ENCODE measurements around the gene ANGPTL4.
"Not testable (repeated sequence)": the region's sequence is repeated elsewhere in the genome, so short reads cannot be mapped to it uniquely, and the experiment has no call there.

The ANGPTL4 gene

GRCh38 chr19:8336660-8337059, 27.3 kb upstream of the ANGPTL4 start:
- H3K27ac ChIP-seq (ENCODE audit: low read depth, low read length), result no peak overlapping the region
- no peaks in the 10 kb centered on the region for H3K9me3 ChIP-seq (ENCODE audit: low read length)
- no peak overlapping the region for H3K4me3 ChIP-seq (ENCODE audit: low read depth in 1 of 2, low read length in 2 of 2)
- peaks cover 5% of the 10 kb centered on the region for H3K4me1 ChIP-seq (ENCODE audit: insufficient read depth, low read length)
- H3K36me3 ChIP-seq (ENCODE audit: insufficient read depth, low read length), result no peaks in the 10 kb centered on the region
- H3K9ac ChIP-seq (ENCODE audit: low read length), result no peak overlapping the region
- peaks cover 23 to 45% of the 10 kb centered on the region in 2 donors for H3K27me3 ChIP-seq (ENCODE audit: control insufficient read depth in 1 of 2, insufficient read depth in 2 of 2, low read length in 2 of 2)

- Histone ChIP-seq H3K27ac (ENCODE audit: low read depth, low read length) (no peak overlapping the region), H3K4me1 (ENCODE audit: insufficient read depth, low read length) (peaks cover 5% of the 10 kb centered on the region), H3K36me3 (ENCODE audit: insufficient read depth, low read length) (no peaks in the 10 kb centered on the region), H3K27me3 (ENCODE audit: control insufficient read depth in 1 of 2, insufficient read depth in 2 of 2, low read length in 2 of 2) (peaks cover 23 to 55% of the 10 kb centered on the region in 2 donors), H3K4me3 (ENCODE audit: low read depth in 1 of 2, low read length in 2 of 2) (no peak overlapping the region), H3K9ac (ENCODE audit: low read length) (no peak overlapping the region), H3K9me3 (ENCODE audit: low read length) (no peaks in the 10 kb centered on the region)
These were observed 26.2 kb upstream of the ANGPTL4 start for GRCh38 chr19:8337728-8338127.

- H3K4me1 ChIP-seq (ENCODE audit: insufficient read depth, low read length), result peaks cover 5% of the 10 kb centered on the region
- no peak overlapping the region for H3K27ac ChIP-seq (ENCODE audit: low read depth, low read length)
- peaks cover 19 to 57% of the 10 kb centered on the region in 2 donors for H3K27me3 ChIP-seq (ENCODE audit: control insufficient read depth in 1 of 2, insufficient read depth in 2 of 2, low read length in 2 of 2)
- H3K9ac ChIP-seq (ENCODE audit: low read length), result no peak overlapping the region
- H3K4me3 ChIP-seq (ENCODE audit: low read depth in 1 of 2, low read length in 2 of 2), result no peak overlapping the region
- H3K36me3 ChIP-seq (ENCODE audit: insufficient read depth, low read length), result no peaks in the 10 kb centered on the region
- no peaks in the 10 kb centered on the region for H3K9me3 ChIP-seq (ENCODE audit: low read length)
These were observed 25.1 kb upstream of the ANGPTL4 start for GRCh38 chr19:8338835-8339234.

GRCh38 chr19:8340341-8341096, 23.4 kb upstream of the ANGPTL4 start:
- Histone ChIP-seq H3K27me3 (ENCODE audit: control insufficient read depth in 1 of 2, insufficient read depth in 2 of 2, low read length in 2 of 2) (peaks cover 12 to 50% of the 10 kb centered on the region in 2 donors), H3K36me3 (ENCODE audit: insufficient read depth, low read length) (no peaks in the 10 kb centered on the region), H3K9me3 (ENCODE audit: low read length) (no peaks in the 10 kb centered on the region), H3K9ac (ENCODE audit: low read length) (no peak overlapping the region), H3K27ac (ENCODE audit: low read depth, low read length) (no peak overlapping the region), H3K4me3 (ENCODE audit: low read depth in 1 of 2, low read length in 2 of 2) (no peak overlapping the region), H3K4me1 (ENCODE audit: insufficient read depth, low read length) (peaks cover 5% of the 10 kb centered on the region)

- H3K36me3 ChIP-seq (ENCODE audit: insufficient read depth, low read length); H3K4me3 ChIP-seq (ENCODE audit: low read depth in 1 of 2, low read length in 2 of 2); H3K9me3 ChIP-seq (ENCODE audit: low read length); H3K9ac ChIP-seq (ENCODE audit: low read length); H3K27ac ChIP-seq (ENCODE audit: low read depth, low read length); H3K4me1 ChIP-seq (ENCODE audit: insufficient read depth, low read length): not testable (repeated sequence)
- H3K27me3 ChIP-seq (ENCODE audit: control insufficient read depth in 1 of 2, insufficient read depth in 2 of 2, low read length in 2 of 2), result peaks cover 5 to 40% of the 10 kb centered on the region in 2 donors
These were observed 22.5 kb upstream of the ANGPTL4 start for GRCh38 chr19:8341504-8341903.

- Histone ChIP-seq H3K4me3 (ENCODE audit: low read depth in 1 of 2, low read length in 2 of 2) (no peak overlapping the region), H3K27me3 (ENCODE audit: control insufficient read depth in 1 of 2, insufficient read depth in 2 of 2, low read length in 2 of 2) (peaks cover 5 to 40% of the 10 kb centered on the region in 2 donors), H3K36me3 (ENCODE audit: insufficient read depth, low read length) (no peaks in the 10 kb centered on the region), H3K9me3 (ENCODE audit: low read length) (no peaks in the 10 kb centered on the region), H3K9ac (ENCODE audit: low read length) (no peak overlapping the region), H3K27ac (ENCODE audit: low read depth, low read length) (no peak overlapping the region), H3K4me1 (ENCODE audit: insufficient read depth, low read length) (peaks cover 5% of the 10 kb centered on the region)
These were observed 21.7 kb upstream of the ANGPTL4 start for GRCh38 chr19:8342316-8342683.

- Histone ChIP-seq H3K27me3 (ENCODE audit: control insufficient read depth in 1 of 2, insufficient read depth in 2 of 2, low read length in 2 of 2) (peaks cover 5 to 35% of the 10 kb centered on the region in 2 donors), H3K9me3 (ENCODE audit: low read length) (no peaks in the 10 kb centered on the region), H3K4me3 (ENCODE audit: low read depth in 1 of 2, low read length in 2 of 2) (peak within 1 kb of the TSS in 1 of 2 donors; percentile 23), H3K36me3 (ENCODE audit: insufficient read depth, low read length) (no peaks in the 10 kb centered on the region), H3K27ac (ENCODE audit: low read depth, low read length) (no peak within 1 kb of the TSS), H3K4me1 (ENCODE audit: insufficient read depth, low read length) (peaks cover 5% of the 10 kb centered on the region), H3K9ac (ENCODE audit: low read length) (no peak within 1 kb of the TSS)
These were observed 21.1 kb upstream of the ANGPTL4 start, which contains the start of gene KANK3 for GRCh38 chr19:8342684-8343482. Gene KANK3 (minus strand): TSS chr19:8343262. CDS start chr19:8337828, 5,434 bp downstream.

GRCh38 chr19:8343483-8343844, 20.5 kb upstream of the ANGPTL4 start:
- Histone ChIP-seq H3K27me3 (ENCODE audit: control insufficient read depth in 1 of 2, insufficient read depth in 2 of 2, low read length in 2 of 2) (peaks cover 5 to 35% of the 10 kb centered on the region in 2 donors), H3K4me1 (ENCODE audit: insufficient read depth, low read length) (peaks cover 5% of the 10 kb centered on the region), H3K4me3 (ENCODE audit: low read depth in 1 of 2, low read length in 2 of 2) (peak overlapping the region in 1 of 2 donors; percentile 23), H3K9ac (ENCODE audit: low read length) (no peak overlapping the region), H3K27ac (ENCODE audit: low read depth, low read length) (no peak overlapping the region), H3K36me3 (ENCODE audit: insufficient read depth, low read length) (no peaks in the 10 kb centered on the region), H3K9me3 (ENCODE audit: low read length) (no peaks in the 10 kb centered on the region)

GRCh38 chr19:8349629-8350372, 14.2 kb upstream of the ANGPTL4 start:
- H3K4me1 ChIP-seq (ENCODE audit: insufficient read depth, low read length); H3K27ac ChIP-seq (ENCODE audit: low read depth, low read length); H3K27me3 ChIP-seq (ENCODE audit: control insufficient read depth in 1 of 2, insufficient read depth in 2 of 2, low read length in 2 of 2); H3K4me3 ChIP-seq (ENCODE audit: low read depth in 1 of 2, low read length in 2 of 2); H3K36me3 ChIP-seq (ENCODE audit: insufficient read depth, low read length); H3K9ac ChIP-seq (ENCODE audit: low read length); H3K9me3 ChIP-seq (ENCODE audit: low read length): not testable (repeated sequence)

GRCh38 chr19:8352134-8352827, 11.7 kb upstream of the ANGPTL4 start:
- Histone ChIP-seq H3K9ac (ENCODE audit: low read length) (no peak overlapping the region), H3K4me1 (ENCODE audit: insufficient read depth, low read length) (no peaks in the 10 kb centered on the region), H3K36me3 (ENCODE audit: insufficient read depth, low read length) (no peaks in the 10 kb centered on the region), H3K27me3 (ENCODE audit: control insufficient read depth in 1 of 2, insufficient read depth in 2 of 2, low read length in 2 of 2) (no peaks in the 10 kb centered on the region), H3K27ac (ENCODE audit: low read depth, low read length) (no peak overlapping the region), H3K4me3 (ENCODE audit: low read depth in 1 of 2, low read length in 2 of 2) (no peak overlapping the region), H3K9me3 (ENCODE audit: low read length) (no peaks in the 10 kb centered on the region)

- H3K9ac ChIP-seq (ENCODE audit: low read length); H3K27ac ChIP-seq (ENCODE audit: low read depth, low read length); H3K36me3 ChIP-seq (ENCODE audit: insufficient read depth, low read length); H3K9me3 ChIP-seq (ENCODE audit: low read length); H3K27me3 ChIP-seq (ENCODE audit: control insufficient read depth in 1 of 2, insufficient read depth in 2 of 2, low read length in 2 of 2); H3K4me3 ChIP-seq (ENCODE audit: low read depth in 1 of 2, low read length in 2 of 2); H3K4me1 ChIP-seq (ENCODE audit: insufficient read depth, low read length): not testable (repeated sequence)
These were observed 11.1 kb upstream of the ANGPTL4 start for GRCh38 chr19:8352845-8353244.
